ENCODE results near the gene IGFLR1.

GRCh38 chr19:35704218-35704617 lies 38.0 kb downstream of the IGFLR1 start, which contains the start of gene ZBTB32:
- TF ChIP-seq CTCF (IDR thresholded peaks at IDR 0.05) (no peak), POLR2A (IDR thresholded peaks at IDR 0.05) (no peak)
